ENCODE results near the gene CSAD.

DNA sequence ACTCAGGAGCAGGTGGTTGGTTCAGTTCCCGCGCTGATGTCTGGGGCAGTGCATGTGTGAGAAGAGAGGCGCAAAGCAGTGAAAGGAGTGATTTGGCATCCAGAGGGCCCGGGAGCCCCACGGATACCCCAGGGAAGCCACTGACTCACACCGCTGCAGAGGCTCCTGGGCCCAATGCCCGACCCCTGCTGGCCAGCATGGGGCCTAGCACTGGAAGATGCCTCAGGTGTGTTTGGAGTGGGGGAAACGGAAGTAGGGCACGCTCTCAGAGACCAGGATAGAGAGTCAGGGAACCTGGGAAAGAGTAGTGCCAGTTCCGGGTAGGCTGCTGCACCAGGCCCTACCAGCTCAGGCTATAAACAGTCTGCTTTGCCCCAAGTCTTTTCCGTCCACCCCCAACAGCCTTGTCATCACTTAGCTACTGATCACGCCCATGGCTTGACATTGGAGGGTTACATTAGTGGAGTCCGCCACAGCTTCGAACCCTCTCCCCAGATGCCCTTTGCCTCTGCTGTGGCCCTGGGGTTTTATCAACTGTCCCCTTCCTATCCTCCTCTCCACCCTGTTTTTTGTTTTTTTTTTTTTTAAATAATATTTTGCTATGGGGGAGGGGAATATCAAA is 9.5 kb upstream of the CSAD start:
- TF ChIP-seq POLR2AphosphoS5 (IDR thresholded peaks at IDR 0.05; ENCODE audit: borderline replicate concordance, low read depth, low read length): no peak
- TF ChIP-seq EZH2 (IDR thresholded peaks at IDR 0.05): no peak

All from SK-N-MC (cell line).